Measurements from ENCODE around the gene DIRAS1. TPM values are rescaled to one million over a fixed set of nuclear protein-coding genes. Genes with fewer than 3 reads are reported as not detected.

DIRAS1 gene
- total and polyA plus RNA-seq, 4 donors = 0.01 to 0.09 (median 0.08) TPM; not detected in 1

GRCh38 chr19:2700660-2701360 is 20.4 kb downstream of the DIRAS1 start (continued):
- TF ChIP-seq, protein P1, sequence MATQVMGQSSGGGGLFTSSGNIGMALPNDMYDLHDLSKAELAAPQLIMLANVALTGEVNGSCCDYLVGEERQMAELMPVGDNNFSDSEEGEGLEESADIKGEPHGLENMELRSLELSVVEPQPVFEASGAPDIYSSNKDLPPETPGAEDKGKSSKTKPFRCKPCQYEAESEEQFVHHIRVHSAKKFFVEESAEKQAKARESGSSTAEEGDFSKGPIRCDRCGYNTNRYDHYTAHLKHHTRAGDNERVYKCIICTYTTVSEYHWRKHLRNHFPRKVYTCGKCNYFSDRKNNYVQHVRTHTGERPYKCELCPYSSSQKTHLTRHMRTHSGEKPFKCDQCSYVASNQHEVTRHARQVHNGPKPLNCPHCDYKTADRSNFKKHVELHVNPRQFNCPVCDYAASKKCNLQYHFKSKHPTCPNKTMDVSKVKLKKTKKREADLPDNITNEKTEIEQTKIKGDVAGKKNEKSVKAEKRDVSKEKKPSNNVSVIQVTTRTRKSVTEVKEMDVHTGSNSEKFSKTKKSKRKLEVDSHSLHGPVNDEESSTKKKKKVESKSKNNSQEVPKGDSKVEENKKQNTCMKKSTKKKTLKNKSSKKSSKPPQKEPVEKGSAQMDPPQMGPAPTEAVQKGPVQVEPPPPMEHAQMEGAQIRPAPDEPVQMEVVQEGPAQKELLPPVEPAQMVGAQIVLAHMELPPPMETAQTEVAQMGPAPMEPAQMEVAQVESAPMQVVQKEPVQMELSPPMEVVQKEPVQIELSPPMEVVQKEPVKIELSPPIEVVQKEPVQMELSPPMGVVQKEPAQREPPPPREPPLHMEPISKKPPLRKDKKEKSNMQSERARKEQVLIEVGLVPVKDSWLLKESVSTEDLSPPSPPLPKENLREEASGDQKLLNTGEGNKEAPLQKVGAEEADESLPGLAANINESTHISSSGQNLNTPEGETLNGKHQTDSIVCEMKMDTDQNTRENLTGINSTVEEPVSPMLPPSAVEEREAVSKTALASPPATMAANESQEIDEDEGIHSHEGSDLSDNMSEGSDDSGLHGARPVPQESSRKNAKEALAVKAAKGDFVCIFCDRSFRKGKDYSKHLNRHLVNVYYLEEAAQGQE (IDR thresholded peaks at IDR 0.05) = no peak
- no peak for TF ChIP-seq TAF1 (conservative IDR thresholded peaks at IDR 0.05)

GRCh38 chr19:2699413-2700140 is 21.6 kb downstream of the DIRAS1 start:
- TF ChIP-seq JUND (IDR thresholded peaks at IDR 0.05) (no peak), FOXA2 (IDR thresholded peaks at IDR 0.05) (no peak), RXRA (IDR thresholded peaks at IDR 0.05) (no peak), SP1 (IDR thresholded peaks at IDR 0.05) (no peak), HNF4A (conservative IDR thresholded peaks at IDR 0.05) (no peak), YY1 (IDR thresholded peaks at IDR 0.05) (no peak), ZBTB33 (IDR thresholded peaks at IDR 0.05) (no peak), RAD21 (IDR thresholded peaks at IDR 0.05) (no peak), EGR1 (IDR thresholded peaks at IDR 0.05; ENCODE audit: low read depth in 2 of 2) (no peak), HNF4G (IDR thresholded peaks at IDR 0.05) (no peak), FOXA1 (IDR thresholded peaks at IDR 0.05) (no peak), GABPA (IDR thresholded peaks at IDR 0.05 in 1 of 2, conservative IDR thresholded peaks at IDR 0.05 in 1 of 2) (no peak), NR2F2 (IDR thresholded peaks at IDR 0.05) (no peak), TAF1 (conservative IDR thresholded peaks at IDR 0.05) (no peak)
- TF ChIP-seq, protein P2, sequence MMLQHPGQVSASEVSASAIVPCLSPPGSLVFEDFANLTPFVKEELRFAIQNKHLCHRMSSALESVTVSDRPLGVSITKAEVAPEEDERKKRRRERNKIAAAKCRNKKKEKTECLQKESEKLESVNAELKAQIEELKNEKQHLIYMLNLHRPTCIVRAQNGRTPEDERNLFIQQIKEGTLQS (IDR thresholded peaks at IDR 0.05) = no peak
- TF ChIP-seq, protein P1 (IDR thresholded peaks at IDR 0.05) = no peak
- TF ChIP-seq, protein P3, sequence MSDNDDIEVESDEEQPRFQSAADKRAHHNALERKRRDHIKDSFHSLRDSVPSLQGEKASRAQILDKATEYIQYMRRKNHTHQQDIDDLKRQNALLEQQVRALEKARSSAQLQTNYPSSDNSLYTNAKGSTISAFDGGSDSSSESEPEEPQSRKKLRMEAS (IDR thresholded peaks at IDR 0.05) = no peak
- TF ChIP-seq, protein P4, sequence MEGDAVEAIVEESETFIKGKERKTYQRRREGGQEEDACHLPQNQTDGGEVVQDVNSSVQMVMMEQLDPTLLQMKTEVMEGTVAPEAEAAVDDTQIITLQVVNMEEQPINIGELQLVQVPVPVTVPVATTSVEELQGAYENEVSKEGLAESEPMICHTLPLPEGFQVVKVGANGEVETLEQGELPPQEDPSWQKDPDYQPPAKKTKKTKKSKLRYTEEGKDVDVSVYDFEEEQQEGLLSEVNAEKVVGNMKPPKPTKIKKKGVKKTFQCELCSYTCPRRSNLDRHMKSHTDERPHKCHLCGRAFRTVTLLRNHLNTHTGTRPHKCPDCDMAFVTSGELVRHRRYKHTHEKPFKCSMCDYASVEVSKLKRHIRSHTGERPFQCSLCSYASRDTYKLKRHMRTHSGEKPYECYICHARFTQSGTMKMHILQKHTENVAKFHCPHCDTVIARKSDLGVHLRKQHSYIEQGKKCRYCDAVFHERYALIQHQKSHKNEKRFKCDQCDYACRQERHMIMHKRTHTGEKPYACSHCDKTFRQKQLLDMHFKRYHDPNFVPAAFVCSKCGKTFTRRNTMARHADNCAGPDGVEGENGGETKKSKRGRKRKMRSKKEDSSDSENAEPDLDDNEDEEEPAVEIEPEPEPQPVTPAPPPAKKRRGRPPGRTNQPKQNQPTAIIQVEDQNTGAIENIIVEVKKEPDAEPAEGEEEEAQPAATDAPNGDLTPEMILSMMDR (IDR thresholded peaks at IDR 0.05; ENCODE audit: low read depth, low read length, missing input control) = no peak
- Histone ChIP-seq H3K36me3 (ENCODE audit: control insufficient read depth in 4 of 4, insufficient read depth in 3 of 4, low read depth in 1 of 4, low read length in 3 of 4) (no peaks in the 10 kb centered on the region), H3K27ac (ENCODE audit: low read depth in 1 of 2, low read length in 2 of 2) (no peak overlapping the region), H3K27me3 (ENCODE audit: control insufficient read depth in 4 of 4, insufficient read depth in 4 of 4, low read length in 3 of 4) (no peaks in the 10 kb centered on the region), H3K9me3 (ENCODE audit: control insufficient read depth in 4 of 4, low read length in 3 of 4) (no peaks in the 10 kb centered on the region), H3K4me3 (ENCODE audit: low read depth in 1 of 3, low read length in 3 of 3) (no peak overlapping the region), H3K9ac (ENCODE audit: low read depth in 1 of 2, low read length in 2 of 2) (no peak overlapping the region), H3K4me1 (ENCODE audit: control insufficient read depth in 4 of 4, insufficient read depth in 4 of 4, low read length in 3 of 4) (peaks cover 2 to 7% (median 4%) of the 10 kb centered on the region in 4 donors)
- DNase-seq (ENCODE audit: low spot score) = no peak
- WGBS = 87% methylated on average over 15 of the region's 15 CpGs

Data from liver (tissue), 9 donors.